Stimulated activated CD4-positive, alpha-beta T cell treated with anti-CD3 and anti-CD28 coated beads, Interleukin-1b, Interleukin-23, amount 100 ng/mL, for 48 hours (primary cell): ENCODE data around the gene HSP90AA1.

Experiments
- DNase-seq: peaks from one replicate; pipeline ENCODE4 v3.0.0-alpha.2; 2020

HSP90AA1 gene

GRCh38 chr14:102063808-102064429 lies 22.9 kb downstream of the HSP90AA1 start:
- no peak for DNase-seq

GRCh38 chr14:102063109-102063807 lies 23.6 kb downstream of the HSP90AA1 start:
- DNase-seq: peak; percentile 72

- DNase-seq: no peak
These were observed 27.9 kb downstream of the HSP90AA1 start for GRCh38 chr14:102058961-102059360.

GRCh38 chr14:102058146-102058545 lies 28.7 kb downstream of the HSP90AA1 start:
- DNase-seq: no peak

- no peak for DNase-seq
These were observed 29.2 kb downstream of the HSP90AA1 start for GRCh38 chr14:102057480-102058114.

GRCh38 chr14:102056694-102057442 lies 30.0 kb downstream of the HSP90AA1 start:
- no peak for DNase-seq

GRCh38 chr14:102055181-102055901 lies 31.5 kb downstream of the HSP90AA1 start:
- DNase-seq: no peak

GRCh38 chr14:102052522-102052921 lies 34.3 kb downstream of the HSP90AA1 start:
- DNase-seq: no peak

- no peak for DNase-seq
These were observed 36.2 kb downstream of the HSP90AA1 start for GRCh38 chr14:102050625-102051024.

GRCh38 chr14:102050026-102050405 lies 36.8 kb downstream of the HSP90AA1 start:
- no peak for DNase-seq

GRCh38 chr14:102049258-102050025 lies 37.4 kb downstream of the HSP90AA1 start:
- no peak for DNase-seq

- DNase-seq: no peak
These were observed 38.9 kb downstream of the HSP90AA1 start for GRCh38 chr14:102047808-102048540.

- peak; percentile 14 for DNase-seq
These were observed 40.2 kb downstream of the HSP90AA1 start for GRCh38 chr14:102046337-102047278.

GRCh38 chr14:102044566-102044965 lies 42.3 kb downstream of the HSP90AA1 start:
- no peak for DNase-seq

- no peak for DNase-seq
These were observed 43.4 kb downstream of the HSP90AA1 start for GRCh38 chr14:102043251-102044025.

GRCh38 chr14:102042699-102043098 lies 44.1 kb downstream of the HSP90AA1 start:
- no peak for DNase-seq

- DNase-seq: no peak
These were observed 46.7 kb downstream of the HSP90AA1 start for GRCh38 chr14:102040153-102040552.

- DNase-seq: no peak
These were observed 47.7 kb downstream of the HSP90AA1 start for GRCh38 chr14:102039157-102039556.

GRCh38 chr14:102037686-102038085 lies 49.2 kb downstream of the HSP90AA1 start:
- DNase-seq: no peak
